COLO668 (cell line): Measurements from ENCODE around the gene ANAPC10.
"Not testable (repeated sequence)": the region's sequence is repeated elsewhere in the genome, so short reads cannot be mapped to it uniquely, and the experiment has no call there.

Experiments
- DNase-seq: peaks from one replicate; lab custom pipeline; 2025; ENCODE audit not compliant: unreplicated experiment; lab: John Stamatoyannopoulos, UW

ANAPC10 gene

DNA sequence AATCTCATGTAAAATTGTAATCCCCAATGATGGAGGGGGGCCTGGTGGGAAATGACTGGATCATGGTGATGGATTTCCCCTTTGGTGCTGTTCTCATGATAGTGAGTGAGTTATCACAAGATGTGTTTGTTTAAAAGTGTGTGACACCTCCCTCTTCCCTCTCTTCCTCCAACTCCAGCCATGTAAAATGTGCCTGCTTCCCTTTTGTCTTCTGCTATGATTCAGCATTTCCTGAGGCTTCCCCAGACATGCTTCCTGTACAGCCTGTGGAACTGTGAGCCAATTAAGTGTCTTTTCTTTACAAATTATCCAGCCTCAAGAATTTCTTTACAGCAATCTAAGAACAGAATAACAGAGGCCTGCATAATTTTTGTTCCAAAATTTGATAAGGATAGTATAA, 85.2 kb downstream of the ANAPC10 start:
- no peak for DNase-seq

DNA sequence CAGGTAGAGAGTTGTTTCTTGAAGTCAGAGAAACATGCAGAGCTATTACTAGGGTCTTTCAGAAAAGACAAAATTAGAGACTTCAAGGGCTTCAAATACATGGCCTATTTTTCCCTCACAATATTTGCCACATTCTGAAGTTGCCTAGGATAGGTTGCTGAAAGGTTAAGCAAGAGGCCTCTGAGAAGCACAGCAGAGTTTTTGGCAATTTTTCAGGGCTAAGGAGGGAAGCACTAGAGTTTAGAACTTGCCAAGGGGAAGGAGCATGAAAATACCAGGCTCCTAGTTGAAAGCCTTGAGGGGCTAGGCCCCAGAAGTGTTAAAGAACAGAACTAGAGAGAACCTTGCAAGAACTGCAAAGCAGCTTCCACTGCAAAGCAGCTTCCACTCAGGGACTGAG, 86.4 kb downstream of the ANAPC10 start:
- DNase-seq, result no peak

DNA sequence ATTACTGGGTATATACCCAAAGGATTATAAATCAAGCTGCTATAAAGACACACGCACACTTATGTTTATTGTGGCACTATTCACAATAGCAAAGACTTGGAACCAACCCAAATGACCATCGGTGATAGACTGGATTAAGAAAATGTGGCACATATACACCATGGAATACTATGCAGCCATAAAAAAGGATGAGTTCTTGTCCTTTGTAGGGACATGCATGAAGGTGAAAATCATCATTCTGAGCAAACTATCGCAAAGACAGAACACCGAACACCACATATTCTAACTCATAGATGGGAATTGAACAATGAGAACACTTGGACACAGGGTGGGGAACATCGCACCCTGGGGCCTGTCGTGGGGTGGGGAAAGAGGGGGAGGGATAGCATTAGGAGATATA, 87.7 kb downstream of the ANAPC10 start:
- not testable (repeated sequence) for DNase-seq

DNA sequence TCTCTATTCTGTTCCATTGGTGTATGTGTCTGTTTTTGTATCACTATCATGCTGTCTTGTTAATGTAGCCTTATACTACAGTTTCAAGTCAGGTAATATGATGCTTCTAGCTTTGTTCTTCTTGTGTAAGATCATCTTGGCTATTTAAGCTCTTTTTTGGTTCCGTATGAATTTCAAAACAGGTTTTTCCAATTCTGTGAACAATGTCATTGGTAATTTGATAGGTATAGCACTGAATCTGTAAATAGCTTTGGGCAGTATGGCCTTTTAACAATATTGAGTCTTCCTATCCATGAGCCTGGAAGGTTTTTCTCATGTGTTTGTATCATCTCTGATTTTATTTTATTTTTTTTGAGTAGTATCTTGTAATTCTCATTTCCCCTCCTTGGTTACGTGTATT, 94.3 kb downstream of the ANAPC10 start:
- DNase-seq, result no peak

DNA sequence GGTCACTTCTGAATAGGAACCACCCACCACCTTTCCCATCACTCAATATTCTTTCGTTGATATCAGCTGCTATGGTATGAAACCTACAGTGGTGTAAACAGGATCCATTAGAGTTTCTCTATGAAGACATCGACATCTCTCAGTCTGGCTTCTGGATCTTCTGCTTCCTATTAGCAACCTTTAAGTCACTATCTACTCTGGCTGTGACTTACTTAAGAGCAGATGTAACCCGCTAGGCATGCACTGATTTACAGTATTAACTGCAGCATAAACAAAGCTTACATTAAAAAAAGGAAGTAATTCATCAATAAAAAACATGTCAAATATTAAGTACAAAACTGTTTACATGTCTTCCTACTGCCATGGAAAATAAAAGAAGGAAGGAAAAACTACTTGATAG, 96.4 kb downstream of the ANAPC10 start:
- DNase-seq, result no peak

GRCh38 chr4:145000656-145001055, 97.3 kb downstream of the ANAPC10 start:
- not testable (repeated sequence) for DNase-seq

GRCh38 chr4:144989306-144989705, 108.7 kb downstream of the ANAPC10 start:
- no peak for DNase-seq

DNA sequence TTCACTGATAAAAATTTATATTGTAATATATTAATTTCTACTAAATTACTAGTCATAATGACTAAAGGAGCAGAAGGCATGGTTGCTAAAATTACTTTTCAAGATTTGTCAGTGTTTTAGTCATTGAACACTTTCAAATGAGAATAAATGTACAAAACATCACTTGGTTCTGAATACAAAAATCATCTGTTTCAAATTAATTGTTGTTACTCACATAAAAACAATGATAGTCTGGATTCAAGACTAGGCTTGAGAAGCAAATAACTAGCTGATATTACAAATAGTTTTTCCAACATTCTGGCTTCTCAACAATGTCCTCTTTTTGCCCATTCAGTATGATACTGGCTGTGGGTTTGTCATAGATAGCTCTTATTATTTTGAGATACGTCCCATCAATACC, 112.5 kb downstream of the ANAPC10 start:
- DNase-seq, result no peak

- DNase-seq, result no peak
Measured at GRCh38 chr4:144985014-144985413, 113.0 kb downstream of the ANAPC10 start.

DNA sequence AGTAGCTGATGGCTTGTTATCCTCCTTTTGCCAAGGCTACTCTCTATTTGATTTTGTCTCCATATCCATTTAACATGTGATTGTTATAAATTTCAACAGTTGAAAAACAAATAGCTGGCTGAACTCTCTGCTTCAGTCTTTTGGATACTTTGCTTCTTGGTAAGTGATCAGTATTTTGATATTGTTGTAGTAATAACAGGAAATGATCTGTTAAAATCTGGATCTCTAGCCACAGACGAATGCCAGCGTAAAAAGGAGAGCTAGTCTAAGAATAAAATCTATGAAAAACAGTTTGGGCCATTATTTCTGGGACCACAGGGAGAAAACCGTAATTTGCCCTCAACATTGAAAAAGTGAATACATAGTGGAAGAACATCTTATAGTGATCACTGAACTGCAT, 113.8 kb downstream of the ANAPC10 start:
- no peak for DNase-seq

DNA sequence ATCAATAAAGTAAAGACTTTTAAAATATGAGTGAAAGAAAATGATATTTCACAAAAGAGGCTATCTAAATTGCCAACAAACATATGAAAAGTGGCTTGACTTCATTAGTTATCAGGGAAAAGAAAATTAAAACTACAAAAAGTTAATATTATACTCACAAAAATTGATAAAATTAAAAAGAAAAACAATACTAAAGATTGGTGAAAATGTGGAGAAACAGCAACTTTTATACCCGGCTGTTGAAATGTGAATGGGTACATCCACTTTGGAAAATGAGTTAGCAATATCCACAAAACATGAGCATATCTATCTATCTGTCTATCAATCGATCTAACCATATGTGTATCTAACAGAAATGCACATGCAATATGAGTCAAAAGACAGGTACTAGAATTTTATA, 122.3 kb downstream of the ANAPC10 start:
- no peak for DNase-seq

- no peak for DNase-seq
Measured at GRCh38 chr4:144970597-144970996, 127.4 kb downstream of the ANAPC10 start.

DNA sequence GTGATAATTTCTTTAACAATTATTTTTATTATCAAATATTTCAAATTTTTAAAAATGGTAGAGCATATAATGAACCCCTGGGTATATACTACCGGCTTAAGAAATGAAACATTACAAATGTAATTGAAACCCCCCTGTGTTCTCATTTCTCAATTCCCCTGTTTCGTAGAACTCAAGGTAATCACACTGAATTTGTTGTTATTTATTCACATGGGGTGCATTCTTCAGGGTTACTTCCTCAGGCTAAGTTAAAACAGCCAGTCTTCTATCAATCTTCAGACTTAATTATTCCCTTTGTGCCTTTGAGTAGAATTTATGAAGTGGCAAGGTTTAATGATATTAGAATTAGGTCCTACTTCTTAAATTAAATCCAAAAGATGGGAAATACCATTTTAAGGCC, 128.2 kb downstream of the ANAPC10 start:
- no peak for DNase-seq

DNA sequence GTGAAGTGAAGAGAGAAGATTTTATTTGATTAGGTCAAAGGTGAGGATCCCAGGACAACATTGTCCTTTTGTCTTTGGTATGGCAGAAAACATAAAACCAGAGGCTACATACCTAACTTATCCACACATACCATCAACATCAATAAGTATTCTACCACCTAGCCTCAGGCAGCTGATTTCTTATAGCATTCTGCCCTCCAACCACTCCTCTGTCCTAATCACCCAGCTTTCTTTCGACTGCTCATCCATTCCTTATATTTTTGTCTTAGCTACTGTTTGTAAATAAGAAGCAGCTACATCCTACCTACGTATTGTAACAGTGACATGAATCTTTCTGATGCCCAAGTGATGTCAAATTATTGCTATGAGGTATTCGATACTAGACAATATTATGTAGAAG, 129.4 kb downstream of the ANAPC10 start:
- DNase-seq, result no peak

DNA sequence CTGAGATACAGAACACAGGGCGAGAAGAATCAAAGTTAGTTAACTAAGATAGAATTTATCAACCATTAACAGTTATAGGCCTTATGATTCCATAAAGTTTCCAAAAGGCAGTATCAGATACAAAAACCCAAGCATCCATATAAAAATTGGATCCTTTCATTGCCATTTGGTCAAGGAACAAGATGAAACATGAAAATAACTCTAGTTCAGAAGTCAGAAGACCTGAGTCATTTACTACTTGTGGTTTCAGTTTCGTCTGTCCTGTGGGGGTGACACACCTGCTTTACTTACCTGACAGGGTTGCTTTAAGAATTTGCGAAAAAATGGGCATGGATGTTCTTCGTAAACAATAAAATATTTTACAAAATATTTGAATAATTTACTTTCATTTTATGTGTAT, 130.8 kb downstream of the ANAPC10 start:
- DNase-seq, result no peak

DNA sequence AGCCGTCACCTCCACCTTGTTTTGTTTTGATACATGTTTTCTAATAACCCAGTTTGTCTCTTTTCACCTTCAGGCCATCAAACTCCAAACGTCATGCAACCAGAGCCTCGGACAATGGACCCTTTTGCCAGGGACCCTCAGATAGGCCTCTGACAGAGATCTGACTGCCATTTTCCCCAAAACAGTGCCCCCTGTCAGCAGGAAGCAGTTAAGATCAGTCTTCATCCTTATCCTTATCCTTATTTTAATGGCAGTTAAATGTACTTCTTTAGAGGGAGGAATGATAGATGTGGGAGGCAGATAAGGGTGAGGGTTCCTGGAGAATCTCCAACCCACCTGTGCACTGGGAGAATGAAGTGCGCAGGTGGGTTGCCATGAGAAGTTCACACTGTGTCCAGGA, 135.7 kb downstream of the ANAPC10 start:
- DNase-seq, result no peak

DNA sequence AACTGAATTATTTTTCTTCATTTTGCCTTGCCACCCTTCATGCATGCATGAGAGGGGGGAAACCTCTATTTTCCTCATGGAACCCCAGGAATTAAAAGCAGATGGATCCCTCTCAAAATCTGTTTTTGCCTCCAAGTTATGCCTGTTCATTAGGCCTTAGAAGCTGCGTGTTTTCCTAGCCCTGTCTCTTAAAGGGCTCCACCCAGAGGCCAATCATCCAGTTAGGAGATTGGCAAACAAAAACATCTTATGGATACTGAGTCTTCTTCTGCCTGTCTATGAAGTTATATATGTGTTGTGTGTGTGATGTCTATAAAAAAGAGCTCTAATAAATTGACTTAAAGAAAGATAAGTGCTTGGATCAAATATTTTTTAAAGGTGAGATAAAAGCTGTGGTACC, 142.9 kb downstream of the ANAPC10 start:
- DNase-seq, result no peak

GRCh38 chr4:144954230-144954629, 143.8 kb downstream of the ANAPC10 start:
- DNase-seq, result no peak

GRCh38 chr4:144948421-144948820, 149.6 kb downstream of the ANAPC10 start:
- no peak for DNase-seq

- DNase-seq, result no peak
Measured at GRCh38 chr4:144948009-144948408, 150.0 kb downstream of the ANAPC10 start.
